GM21367 (cell line): ENCODE measurements around the gene DENND6A.

Experiments
- ATAC-seq: cut with Tn5 transposase; IDR thresholded peaks from one replicate; pipeline ENCODE4 v1.9.1; 2021; ENCODE audit not compliant: unreplicated experiment

The DENND6A gene

GRCh38 chr3:57582474-57583168, 110.3 kb downstream of the DENND6A start:
- ATAC-seq = no peak

GRCh38 chr3:57577801-57578200, 115.1 kb downstream of the DENND6A start:
- no peak for ATAC-seq

GRCh38 chr3:57575966-57576626, 116.8 kb downstream of the DENND6A start:
- ATAC-seq = no peak
